HG03108 (cell line): ENCODE results near the gene RASA4B.
"Not testable (repeated sequence)": the region's sequence is repeated elsewhere in the genome, so short reads cannot be mapped to it uniquely, and the experiment has no call there.

ENCODE experiments used
- ATAC-seq: cut with Tn5 transposase; IDR thresholded peaks from one replicate; pipeline ENCODE4 v1.9.1; 2021; ENCODE audit warnings: moderate library complexity; ENCODE audit not compliant: unreplicated experiment

RASA4B gene

GRCh38 chr7:102517550-102518147, at the start of gene RASA4B:
Gene RASA4B (minus strand): TSS chr7:102517777. CDS start chr7:102517710, 67 bp downstream.
- peak; percentile 60 for ATAC-seq

DNA sequence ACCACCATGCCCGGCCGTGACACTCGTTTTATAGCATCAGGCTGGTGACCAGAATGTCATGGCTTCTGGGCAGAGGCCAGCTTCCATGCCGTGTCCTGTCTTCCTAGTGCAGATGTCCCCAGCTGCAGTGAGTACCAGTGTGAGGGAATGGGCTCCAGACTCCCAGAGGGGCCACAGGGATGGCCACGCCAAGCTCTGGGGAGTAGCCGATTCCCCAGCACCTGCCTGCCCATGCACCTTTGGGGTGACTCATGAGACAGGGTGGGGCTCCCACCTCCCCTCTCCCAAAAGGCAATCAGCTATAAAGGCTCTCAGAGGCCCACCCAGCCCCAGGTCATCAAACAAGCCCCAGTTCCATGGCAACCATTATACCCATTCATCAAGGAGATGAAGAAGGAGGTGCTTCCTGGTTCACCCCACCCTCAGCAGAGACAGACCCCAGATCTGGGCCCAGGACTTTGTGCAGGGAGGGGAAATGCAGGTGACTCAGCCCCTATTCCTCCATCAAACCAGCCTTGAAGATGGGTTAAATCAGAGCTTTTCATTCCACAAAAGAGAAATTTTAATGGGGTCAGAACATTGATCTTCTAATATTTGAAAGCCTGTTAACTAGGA, 33.3 kb upstream of the RASA4B start, which contains the start of gene SPDYE2:
SPDYE2 (plus strand) TSS at position 419 of the 615 bp plus-strand sequence. CDS start 2,030 bp downstream, outside the sequence.
- not testable (repeated sequence) for ATAC-seq

GRCh38 chr7:102546353-102546752, 28.8 kb upstream of the RASA4B start:
- peak; percentile 81 for ATAC-seq

DNA sequence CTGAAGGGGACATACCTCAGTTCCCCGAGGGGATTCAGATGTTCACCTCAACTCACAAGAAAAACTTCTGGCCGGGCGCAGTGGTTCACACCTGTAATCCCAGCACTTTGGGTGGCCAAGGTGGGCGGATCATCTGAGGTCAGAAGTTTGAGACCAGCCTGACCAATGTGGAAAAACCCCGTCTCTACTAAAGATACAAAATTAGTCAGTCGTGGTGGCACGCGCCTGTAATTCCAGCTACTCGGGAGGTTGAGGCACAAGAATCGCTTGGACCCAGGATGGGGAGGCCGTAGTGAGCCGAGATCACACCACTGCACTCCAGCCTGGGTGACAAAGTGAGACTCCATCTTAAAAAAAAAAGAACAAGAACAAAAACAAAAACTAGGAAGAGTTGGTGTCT, 27.7 kb upstream of the RASA4B start:
- ATAC-seq: not testable (repeated sequence)

GRCh38 chr7:102544372-102544771, 26.8 kb upstream of the RASA4B start:
- ATAC-seq: not testable (repeated sequence)

- ATAC-seq: not testable (repeated sequence)
Measured at GRCh38 chr7:102543596-102543995, 26.0 kb upstream of the RASA4B start, which contains the start of gene UPK3BL2. Gene UPK3BL2 (minus strand): TSS chr7:102543696. CDS start chr7:102543636, 60 bp downstream.

DNA sequence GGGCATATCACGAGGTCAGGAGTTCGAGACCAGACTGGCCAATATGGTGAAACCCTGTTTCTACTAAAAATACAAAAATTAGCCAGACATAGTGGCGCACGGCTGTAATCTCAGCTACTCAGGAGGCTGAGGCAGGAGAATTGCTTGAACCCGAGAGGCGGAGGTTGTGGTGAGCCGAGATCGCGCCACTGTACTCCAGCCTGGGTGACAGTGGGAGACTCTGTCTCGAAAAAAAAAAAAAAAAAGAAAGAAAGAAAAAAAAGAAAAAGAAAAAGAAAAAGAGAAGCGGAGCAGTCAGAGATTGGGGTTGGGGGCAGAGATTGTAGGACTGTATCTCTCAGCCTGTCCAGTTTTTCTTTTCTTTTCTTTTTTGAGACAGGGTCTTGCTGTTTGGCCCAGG, 25.2 kb upstream of the RASA4B start:
- ATAC-seq: not testable (repeated sequence)

DNA sequence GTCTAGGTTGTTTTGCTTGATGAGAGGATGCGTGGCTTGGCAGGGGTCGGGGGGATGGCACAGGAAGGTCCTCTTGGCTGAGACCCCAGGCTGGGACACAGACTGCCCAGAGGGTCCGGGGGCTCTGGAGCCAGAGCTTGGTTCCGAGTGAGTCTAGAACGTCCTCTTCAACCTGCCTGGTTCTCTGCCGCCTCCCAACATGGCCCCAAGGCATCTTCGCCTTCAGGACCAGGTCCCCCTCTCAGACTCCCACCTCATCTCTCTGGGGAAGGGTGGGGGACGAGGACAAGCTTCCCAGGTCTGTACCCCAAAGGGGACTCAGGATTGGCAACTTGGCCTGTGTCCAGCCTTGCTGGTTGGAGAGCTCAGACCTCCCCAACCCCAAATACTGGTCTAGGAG, 24.5 kb upstream of the RASA4B start:
- ATAC-seq: not testable (repeated sequence)

GRCh38 chr7:102540604-102541003, 23.0 kb upstream of the RASA4B start:
- not testable (repeated sequence) for ATAC-seq

DNA sequence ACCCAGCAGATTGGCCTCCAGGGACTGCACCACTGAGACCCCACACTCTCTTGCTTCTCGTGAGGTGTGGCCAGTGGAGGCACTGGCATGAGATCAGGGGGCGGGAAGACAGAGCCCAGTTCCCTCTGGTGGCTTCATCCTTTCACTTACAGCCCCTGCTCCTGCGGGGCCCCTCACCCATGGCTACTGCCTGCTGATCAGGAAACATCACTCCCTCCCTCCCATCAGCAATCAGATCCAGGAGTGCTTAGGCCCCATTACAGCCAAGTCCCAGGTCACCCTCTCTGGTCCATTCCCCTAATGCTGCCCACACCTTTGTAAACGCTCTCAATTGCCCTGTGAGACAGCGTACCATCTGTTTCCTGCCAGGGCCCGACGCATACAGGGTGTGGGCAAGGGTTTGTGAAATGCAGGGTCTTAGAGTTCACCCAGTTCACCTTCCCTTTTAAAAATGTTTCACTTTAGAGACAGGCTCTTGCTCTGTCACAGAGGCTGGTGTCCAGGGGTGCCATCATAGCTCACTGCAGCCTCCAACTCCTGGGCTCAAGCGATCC, 17.6 kb upstream of the RASA4B start:
- ATAC-seq: not testable (repeated sequence)

- ATAC-seq: not testable (repeated sequence)
Measured at GRCh38 chr7:102532127-102532526, 14.6 kb upstream of the RASA4B start.

DNA sequence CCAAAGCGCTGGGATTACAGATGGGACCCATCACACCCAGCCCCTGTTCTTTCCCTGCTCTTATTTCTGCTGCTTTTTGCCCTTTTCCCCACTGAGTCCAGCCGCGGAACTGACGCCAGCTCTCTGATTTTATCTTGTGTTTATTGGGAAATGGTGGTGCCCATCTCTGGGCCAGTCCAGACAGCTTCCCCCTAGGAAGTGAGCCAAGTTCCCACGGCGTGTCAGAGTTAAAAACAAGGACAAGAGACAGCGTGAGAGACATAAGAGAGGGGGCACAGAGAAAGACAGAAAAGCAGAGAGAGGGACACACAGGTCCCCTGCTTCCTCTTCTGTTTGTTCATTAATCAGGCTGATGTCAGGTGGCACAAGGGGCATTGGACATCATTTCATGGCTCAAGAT, 14.0 kb upstream of the RASA4B start:
- ATAC-seq: not testable (repeated sequence)

GRCh38 chr7:102527822-102528793, 10.5 kb upstream of the RASA4B start:
- not testable (repeated sequence) for ATAC-seq

GRCh38 chr7:102527182-102527581, 9.6 kb upstream of the RASA4B start:
- ATAC-seq: not testable (repeated sequence)

- not testable (repeated sequence) for ATAC-seq
Measured at GRCh38 chr7:102524803-102525202, 7.2 kb upstream of the RASA4B start.

DNA sequence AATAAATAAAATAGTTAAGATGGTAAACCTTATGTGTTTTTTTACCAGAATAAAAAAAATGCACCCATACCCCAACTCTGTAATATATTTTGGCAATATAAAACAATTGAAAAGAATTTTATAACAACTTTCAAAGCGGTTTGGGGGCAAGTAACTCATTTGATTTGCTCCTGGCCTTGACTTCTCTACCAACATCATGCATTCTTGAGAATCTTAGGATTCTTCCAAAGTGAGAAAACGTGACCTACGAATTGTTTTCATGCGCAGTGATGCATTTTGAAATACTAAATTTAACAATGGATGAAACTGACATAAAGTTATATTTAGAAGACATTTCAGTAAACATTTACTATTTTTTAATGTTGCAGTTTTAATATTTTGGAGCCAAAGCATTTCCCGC, 3.2 kb upstream of the RASA4B start:
- not testable (repeated sequence) for ATAC-seq

DNA sequence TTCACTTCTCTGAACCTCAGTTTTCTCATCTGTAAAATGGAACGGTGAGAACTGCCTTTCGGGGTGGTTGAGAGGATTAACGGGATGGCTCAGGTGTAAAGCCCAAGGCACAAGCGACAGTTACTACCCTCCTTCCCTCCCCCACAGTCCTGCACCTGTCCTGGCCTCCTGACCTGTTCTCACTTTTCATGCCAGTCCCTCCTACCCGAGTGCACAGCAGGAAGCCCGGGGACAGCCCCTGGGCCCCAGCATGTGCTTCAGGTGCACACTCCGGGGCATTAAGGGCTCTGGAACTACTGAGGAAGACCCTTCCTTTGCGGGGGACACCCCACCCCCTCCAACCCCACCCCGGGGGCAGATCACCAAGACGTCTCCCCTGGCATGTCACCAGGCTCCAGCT, 626 bp downstream of the RASA4B start:
- ATAC-seq: not testable (repeated sequence)

- ATAC-seq: not testable (repeated sequence)
Measured at GRCh38 chr7:102515889-102516288, 1.7 kb downstream of the RASA4B start.

DNA sequence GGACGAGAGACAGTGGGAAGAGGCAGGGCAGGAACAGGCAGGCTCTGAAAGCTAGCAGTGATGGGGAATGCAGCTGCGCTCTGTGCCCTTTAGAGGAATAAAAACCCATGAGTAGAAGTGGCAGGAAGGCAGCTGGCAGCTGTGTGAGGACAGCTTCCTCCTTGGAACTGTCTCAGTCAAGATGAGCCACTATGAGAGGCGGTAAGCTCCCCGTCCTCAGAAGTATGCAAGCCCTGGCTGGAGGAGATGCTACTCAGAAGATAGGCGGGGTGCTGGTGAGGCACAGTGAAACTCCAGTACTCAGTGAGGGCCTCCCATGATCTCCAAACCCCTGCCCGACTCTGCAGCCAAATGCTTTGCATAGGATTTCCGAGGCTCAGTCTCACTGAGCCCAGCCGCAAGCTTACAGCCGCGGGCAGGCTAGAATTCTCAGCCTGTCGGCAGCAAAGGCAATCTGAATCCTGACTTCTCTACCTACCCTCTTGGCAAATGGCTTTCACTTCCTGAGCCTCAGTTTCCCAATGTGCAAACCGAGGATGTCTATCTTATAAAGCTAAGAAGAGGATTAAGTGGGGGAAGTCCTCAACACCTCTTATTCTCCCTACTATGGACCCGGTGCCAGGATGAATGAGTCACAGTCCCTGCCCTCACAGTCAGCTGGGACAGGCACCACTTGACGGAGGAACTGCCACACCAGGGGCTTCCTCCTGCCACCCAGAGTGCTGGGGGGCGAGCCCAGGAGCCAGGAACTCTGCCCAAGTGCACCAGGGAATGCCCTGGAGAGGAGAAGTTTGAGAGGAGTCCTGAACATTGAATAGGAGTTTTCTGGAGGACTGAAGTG, 2.5 kb downstream of the RASA4B start:
- peak; percentile 57 for ATAC-seq
